HG03108 (cell line): Measurements from ENCODE around the gene MTUS2.

Experiments used
- ATAC-seq: cut with Tn5 transposase; IDR thresholded peaks from one replicate; pipeline ENCODE4 v1.9.1; 2021; ENCODE audit warnings: moderate library complexity; ENCODE audit not compliant: unreplicated experiment

MTUS2 gene

GRCh38 chr13:29436721-29437280 lies 616.7 kb downstream of the MTUS2 start:
- no peak for ATAC-seq

GRCh38 chr13:29438769-29439168 lies 618.6 kb downstream of the MTUS2 start:
- ATAC-seq: no peak

GRCh38 chr13:29439601-29440388 lies 619.7 kb downstream of the MTUS2 start:
- no peak for ATAC-seq

GRCh38 chr13:29441306-29441705 lies 621.2 kb downstream of the MTUS2 start:
- no peak for ATAC-seq

- ATAC-seq: no peak
These were observed 625.9 kb downstream of the MTUS2 start for GRCh38 chr13:29446016-29446415.

- ATAC-seq: no peak
These were observed 628.0 kb downstream of the MTUS2 start for GRCh38 chr13:29448174-29448573.

GRCh38 chr13:29449726-29450125 lies 629.6 kb downstream of the MTUS2 start:
- ATAC-seq: no peak

- ATAC-seq: no peak
These were observed 631.8 kb downstream of the MTUS2 start for GRCh38 chr13:29451976-29452375.

GRCh38 chr13:29452773-29453616 lies 632.9 kb downstream of the MTUS2 start:
- ATAC-seq: no peak

GRCh38 chr13:29453617-29454011 lies 633.5 kb downstream of the MTUS2 start:
- no peak for ATAC-seq

GRCh38 chr13:29454931-29455481 lies 634.9 kb downstream of the MTUS2 start:
- ATAC-seq: no peak

- ATAC-seq: no peak
These were observed 636.3 kb downstream of the MTUS2 start for GRCh38 chr13:29456419-29456818.

GRCh38 chr13:29457299-29457698 lies 637.2 kb downstream of the MTUS2 start:
- no peak for ATAC-seq

- ATAC-seq: no peak
These were observed 638.3 kb downstream of the MTUS2 start for GRCh38 chr13:29458419-29458818.

GRCh38 chr13:29459813-29460355 lies 639.7 kb downstream of the MTUS2 start:
- no peak for ATAC-seq

GRCh38 chr13:29464105-29464679 lies 644.1 kb downstream of the MTUS2 start:
- no peak for ATAC-seq

GRCh38 chr13:29465741-29466293 lies 645.7 kb downstream of the MTUS2 start:
- no peak for ATAC-seq

- ATAC-seq: no peak
These were observed 651.4 kb downstream of the MTUS2 start for GRCh38 chr13:29471551-29471950.

- ATAC-seq: no peak
These were observed 652.3 kb downstream of the MTUS2 start for GRCh38 chr13:29472332-29472961.

GRCh38 chr13:29473166-29473565 lies 653.0 kb downstream of the MTUS2 start:
- ATAC-seq: no peak
